GM12801 (cell line): Measurements from ENCODE around the gene RBAK.

ENCODE experiments used
- CTCF ChIP-seq: IDR thresholded peaks from one replicate; pipeline ENCODE4 v1.5.1; 2011; ENCODE audit warnings: control low read depth; ENCODE audit not compliant: insufficient read length; ENCODE audit errors: extremely low read depth

The RBAK gene

GRCh38 chr7:5005066-5005465 lies 40.6 kb upstream of the RBAK start:
- TF ChIP-seq CTCF, result no peak

- TF ChIP-seq CTCF, result no peak
These were observed 32.7 kb upstream of the RBAK start for GRCh38 chr7:5012985-5013384.

GRCh38 chr7:5020098-5020497 lies 25.6 kb upstream of the RBAK start:
- TF ChIP-seq CTCF, result no peak

- TF ChIP-seq CTCF, result no peak
These were observed 10.4 kb upstream of the RBAK start for GRCh38 chr7:5035276-5035675.

- TF ChIP-seq CTCF, result no peak
These were observed 9.2 kb upstream of the RBAK start for GRCh38 chr7:5036446-5036845.

- no peak for TF ChIP-seq CTCF
These were observed 4.6 kb upstream of the RBAK start for GRCh38 chr7:5041047-5041446.

- TF ChIP-seq CTCF, result no peak
These were observed 2.0 kb upstream of the RBAK start for GRCh38 chr7:5043661-5044060.

- TF ChIP-seq CTCF, result no peak
These were observed 5.0 kb downstream of the RBAK start for GRCh38 chr7:5050676-5051075.
